GM23338 (cell line): ENCODE data around the gene SOAT2. TPM values are rescaled to one million over a fixed set of nuclear protein-coding genes. Genes with fewer than 3 reads are reported as not detected.

ENCODE experiments used
- ATAC-seq: fragments of 200-7000 bp; cut with Tn5 transposase; 3 replicates; pipeline ENCODE4 v1.9.1; 2020
- DNase-seq: peaks from one replicate; pipeline ENCODE4 v3.0.0-alpha.2; 2015; ENCODE audit warnings: low spot score
- H2AFZ ChIP-seq: fragments of 200-600 bp; sonication (generic); 2 replicates; pipeline ENCODE4 v1.8.0; 2016; ENCODE audit warnings: antibody characterized with exemption, mild to moderate bottlenecking, moderate library complexity
- H3F3A ChIP-seq: fragments of 200-600 bp; sonication (generic); replicated peaks from 2 replicates; pipeline ENCODE4 v1.8.0; 2017; ENCODE audit warnings: antibody characterized with exemption, mixed run types, low read depth
- H3K27ac ChIP-seq: fragments of 200-600 bp; sonication (generic); 2 replicates; pipeline ENCODE4 v1.6.1; 2016; ENCODE audit warnings: low read depth
- H3K27me3 ChIP-seq: fragments of 200-600 bp; sonication (generic); 2 replicates; pipeline ENCODE4 v1.8.0; 2016; ENCODE audit warnings: mild to moderate bottlenecking, mixed run types, moderate library complexity; ENCODE audit not compliant: insufficient read depth
- H3K36me3 ChIP-seq: fragments of 200-600 bp; sonication (generic); 2 replicates; pipeline ENCODE4 v1.8.0; 2016; ENCODE audit warnings: mild to moderate bottlenecking; ENCODE audit not compliant: insufficient read depth
- H3K4me1 ChIP-seq: fragments of 200-600 bp; sonication (generic); 2 replicates; pipeline ENCODE4 v1.8.0; 2016; ENCODE audit warnings: mild to moderate bottlenecking, moderate library complexity; ENCODE audit not compliant: insufficient read depth
- H3K4me2 ChIP-seq: fragments of 200-600 bp; sonication (generic); 2 replicates; pipeline ENCODE4 v1.7.1; 2017; ENCODE audit warnings: mixed run types
- H3K4me3 ChIP-seq: fragments of 200-600 bp; sonication (generic); 2 replicates; pipeline ENCODE4 v1.6.1; 2016; ENCODE audit warnings: mixed run types
- H3K79me2 ChIP-seq: fragments of 200-600 bp; sonication (generic); replicated peaks from 2 replicates; pipeline ENCODE4 v1.8.0; 2017; ENCODE audit warnings: mild to moderate bottlenecking; ENCODE audit not compliant: insufficient read depth
- H3K9me2 ChIP-seq: fragments of 200-600 bp; sonication (generic); 2 replicates; pipeline ENCODE4 v1.8.0; 2017; ENCODE audit not compliant: insufficient read depth
- H4K20me1 ChIP-seq: fragments of 200-600 bp; sonication (generic); replicated peaks from 2 replicates; pipeline ENCODE4 v1.8.0; 2017; ENCODE audit warnings: mild to moderate bottlenecking; ENCODE audit not compliant: insufficient read depth
- H3K27ac Mint-ChIP-seq: 2 replicates; pipeline ENCODE4 v1.8.0; 2020; ENCODE audit warnings: inconsistent platforms, mild to moderate bottlenecking, moderate library complexity, mixed read lengths
- H3K27me3 Mint-ChIP-seq: 3 replicates; pipeline ENCODE4 v1.8.0; 2022; ENCODE audit warnings: low read depth, mild to moderate bottlenecking, moderate library complexity, mixed read lengths, inconsistent platforms; ENCODE audit not compliant: insufficient read depth, poor library complexity
- H3K36me3 Mint-ChIP-seq: 3 replicates; pipeline ENCODE4 v1.8.0; 2021; ENCODE audit warnings: low read depth, mild to moderate bottlenecking, inconsistent platforms, moderate library complexity, mixed read lengths
- H3K4me1 Mint-ChIP-seq: 3 replicates; pipeline ENCODE4 v1.8.0; 2020; ENCODE audit warnings: mild to moderate bottlenecking, inconsistent platforms, mixed read lengths
- H3K4me3 Mint-ChIP-seq: 3 replicates; pipeline ENCODE4 v1.8.0; 2021; ENCODE audit warnings: moderate library complexity, mild to moderate bottlenecking, inconsistent platforms, mixed read lengths
- H3K9me3 Mint-ChIP-seq: 3 replicates; pipeline ENCODE4 v1.8.0; 2020; ENCODE audit warnings: moderate library complexity, mild to moderate bottlenecking, inconsistent platforms, mixed read lengths
- CTCF ChIP-seq, 2 experiments: fragments of 200-600 bp in 1 of 2; sonication (generic) in 1 of 2; conservative IDR thresholded peaks; 2 replicates each; pipeline versions ENCODE4 v1.5.1 to v1.6.1; 2016 to 2017; ENCODE audit warnings: antibody characterized with exemption in 2 of 2, low read depth in 2 of 2, mild to moderate bottlenecking in 2 of 2, moderate library complexity in 1 of 2
- ETS1 ChIP-seq: IDR thresholded peaks from 2 replicates; pipeline ENCODE4 v1.6.1; 2016; ENCODE audit warnings: antibody characterized with exemption
- NANOG ChIP-seq: IDR thresholded peaks from 2 replicates; pipeline ENCODE4 v1.6.1; 2016; ENCODE audit warnings: antibody characterized with exemption, borderline replicate concordance
- ZNF114 ChIP-seq: fragments of 250-450 bp; sonication (Bioruptor Pico); IDR thresholded peaks from 2 replicates; pipeline ENCODE4 v1.5.0; 2020; ENCODE audit warnings: mild to moderate bottlenecking, moderate library complexity
- ZNF331 ChIP-seq: fragments of 250-450 bp; sonication (Bioruptor Pico); IDR thresholded peaks from 2 replicates; pipeline ENCODE4 v1.5.0; 2020; ENCODE audit warnings: low read depth, mild to moderate bottlenecking, moderate library complexity
- polyA plus RNA-seq: library from polyadenylated mRNA; unstranded; fragments of >200 nt; fragmentation: Nextera tagmentation; extraction: Ambion mirVana; gene quantifications from 2 replicates; pipeline ENCODE4 v1.2.1, GENCODE V29; 2016
- total RNA-seq: library from RNA; depleted of rRNA; stranded (reverse); fragments of >200 nt; shearing (Covaris generic); gene quantifications from 2 replicates; pipeline ENCODE4 v1.2.3, GENCODE V29; 2014

SOAT2 gene
- total and polyA plus RNA-seq, 2 experiments from 2014 or later, result not detected

GRCh38 chr12:53071591-53072551 is 31.4 kb upstream of the SOAT2 start:
- Mint-ChIP-seq H3K9me3 (no peaks in the 10 kb centered on the region), H3K4me1 (peaks cover 48% of the 10 kb centered on the region), H3K27me3 (peaks cover 18% of the 10 kb centered on the region), H3K27ac (no peak overlapping the region), H3K4me3 (no peak overlapping the region; the same call in 2 of the 3 replicates), H3K36me3 (peaks cover 11% of the 10 kb centered on the region)
- Histone ChIP-seq H3K9me2 (no peaks in the 10 kb centered on the region), H3K79me2 (no peaks in the 10 kb centered on the region), H3K27ac (no peak overlapping the region), H3K27me3 (0 out of 2 replicates have a peak, but pooled peaks cover 3% of the 10 kb centered on the region), H3K36me3 (no peaks in the 10 kb centered on the region), H4K20me1 (no peaks in the 10 kb centered on the region), H3F3A (no peaks in the 10 kb centered on the region), H3K4me1 (peaks cover 23% of the 10 kb centered on the region), H3K4me2 (peak overlapping the region; percentile 32; the same call in 1 of the 2 replicates), H3K4me3 (no peak overlapping the region), H2AFZ (no peak overlapping the region)
- DNase-seq (no peak), ATAC-seq (peak; percentile 19)
- peak; percentile 14 to 26; a peak in 3 of 4 replicates for TF ChIP-seq CTCF (conservative IDR thresholded peaks at IDR 0.05; ENCODE audit: low read depth in 2 of 2)
- no peak for TF ChIP-seq ETS1

GRCh38 chr12:53073881-53074280 is 29.4 kb upstream of the SOAT2 start:
- H3K9me3 Mint-ChIP-seq, result no peaks in the 10 kb centered on the region
- H3K27ac Mint-ChIP-seq, result no peak overlapping the region
- Histone ChIP-seq H2AFZ (no peak overlapping the region), H3K79me2 (no peaks in the 10 kb centered on the region), H3K9me2 (no peaks in the 10 kb centered on the region), H3K36me3 (no peaks in the 10 kb centered on the region), H4K20me1 (no peaks in the 10 kb centered on the region), H3K4me2 (no peak overlapping the region), H3K4me1 (peaks cover 29% of the 10 kb centered on the region), H3K27me3 (0 out of 2 replicates have a peak, but pooled peaks cover 3% of the 10 kb centered on the region), H3K4me3 (no peak overlapping the region), H3F3A (peaks cover 9% of the 10 kb centered on the region; the same call in 1 of the 2 replicates), H3K27ac (no peak overlapping the region)
- TF ChIP-seq CTCF (conservative IDR thresholded peaks at IDR 0.05; ENCODE audit: low read depth in 2 of 2) (no peak), ZNF331 (CRISPR knock-in tag) (no peak), NANOG (no peak), ZNF114 (no peak)
- H3K27me3 Mint-ChIP-seq, result peaks cover 16% of the 10 kb centered on the region
- peaks cover 11% of the 10 kb centered on the region for H3K36me3 Mint-ChIP-seq
- ATAC-seq (no peak), DNase-seq (no peak)
- H3K4me1 Mint-ChIP-seq, result peaks cover 43% of the 10 kb centered on the region
- H3K4me3 Mint-ChIP-seq, result no peak overlapping the region
